Measurements from ENCODE around the gene ITPR3.

GRCh38 chr6:33623895-33624381 lies 2.8 kb downstream of the ITPR3 start:
- TF ChIP-seq YY1 (IDR thresholded peaks at IDR 0.05; ENCODE audit: insufficient read depth, insufficient read length) (no peak), ZNF274 (IDR thresholded peaks at IDR 0.05; ENCODE audit: low read depth, low read length) (no peak), SUZ12 (IDR thresholded peaks at IDR 0.05; ENCODE audit: extremely low read depth, insufficient read depth, insufficient read length) (no peak)

Measured in NT2/D1 (cell line).